DMS153 (cell line): ENCODE measurements around the gene SORCS3.

Experiments used
- DNase-seq: peaks from one replicate; lab custom pipeline; 2025; lab: John Stamatoyannopoulos, UW

SORCS3 gene

GRCh38 chr10:105188737-105189462 lies 547.8 kb downstream of the SORCS3 start:
- DNase-seq, result no peak

- no peak for DNase-seq
These were observed 548.3 kb downstream of the SORCS3 start for GRCh38 chr10:105189463-105189800.

- DNase-seq, result no peak
These were observed 551.1 kb downstream of the SORCS3 start for GRCh38 chr10:105192146-105192545.

GRCh38 chr10:105192861-105193260 lies 551.8 kb downstream of the SORCS3 start:
- no peak for DNase-seq

GRCh38 chr10:105195831-105196230 lies 554.7 kb downstream of the SORCS3 start:
- no peak for DNase-seq

GRCh38 chr10:105197598-105198364 lies 556.7 kb downstream of the SORCS3 start:
- DNase-seq, result no peak

- no peak for DNase-seq
These were observed 565.5 kb downstream of the SORCS3 start for GRCh38 chr10:105206616-105207015.

- DNase-seq, result no peak
These were observed 566.4 kb downstream of the SORCS3 start for GRCh38 chr10:105207476-105207995.

GRCh38 chr10:105210546-105210945 lies 569.5 kb downstream of the SORCS3 start:
- DNase-seq, result no peak

- DNase-seq, result no peak
These were observed 596.6 kb downstream of the SORCS3 start for GRCh38 chr10:105237685-105238084.

- DNase-seq, result no peak
These were observed 598.5 kb downstream of the SORCS3 start for GRCh38 chr10:105239311-105240219.

GRCh38 chr10:105241254-105241653 lies 600.2 kb downstream of the SORCS3 start:
- DNase-seq, result no peak

- DNase-seq, result no peak
These were observed 602.3 kb downstream of the SORCS3 start for GRCh38 chr10:105243381-105243780.

GRCh38 chr10:105243825-105244224 lies 602.7 kb downstream of the SORCS3 start:
- no peak for DNase-seq

- DNase-seq, result no peak
These were observed 606.9 kb downstream of the SORCS3 start for GRCh38 chr10:105247831-105248499.

- no peak for DNase-seq
These were observed 611.8 kb downstream of the SORCS3 start for GRCh38 chr10:105252911-105253310.

- DNase-seq, result no peak
These were observed 612.6 kb downstream of the SORCS3 start for GRCh38 chr10:105253515-105254212.

GRCh38 chr10:105258036-105258673 lies 617.1 kb downstream of the SORCS3 start:
- DNase-seq, result no peak

GRCh38 chr10:105258674-105259065 lies 617.6 kb downstream of the SORCS3 start:
- DNase-seq, result no peak

GRCh38 chr10:105259201-105259600 lies 618.1 kb downstream of the SORCS3 start:
- no peak for DNase-seq

GRCh38 chr10:105262666-105263065 lies 621.6 kb downstream of the SORCS3 start:
- no peak for DNase-seq
